Astrocyte of the spinal cord (primary cell): ENCODE results near the gene OSBPL8.

Experiments used
- DNase-seq: peaks from one replicate; pipeline ENCODE4 v3.0.0; 2011; ENCODE audit warnings: low read depth, low spot score
- H3K4me3 ChIP-seq: 2 replicates; pipeline ENCODE4 v1.5.1; 2011; ENCODE audit warnings: low read depth, mild to moderate bottlenecking, low read length, moderate library complexity
- CTCF ChIP-seq: IDR thresholded peaks from 2 replicates; pipeline ENCODE4 v1.5.1; 2012; ENCODE audit warnings: low read depth, mild to moderate bottlenecking, low read length, inconsistent platforms
- in situ Hi-C: cut with HindIII; loops from 2 replicates; pipeline ENCODE4 v1.10.0; 2017; ENCODE audit warnings: low sequenced_read_pairs

Gene OSBPL8

GRCh38 chr12:76307083-76307482, 252.5 kb downstream of the OSBPL8 start:
- H3K4me3 ChIP-seq: no peak overlapping the region
- in situ Hi-C loops: no loop called here
- no peak for TF ChIP-seq CTCF
- DNase-seq: no peak

GRCh38 chr12:76303989-76304460, 255.5 kb downstream of the OSBPL8 start:
- in situ Hi-C loops: no loop called here
- no peak for DNase-seq
- TF ChIP-seq CTCF: no peak
- no peak overlapping the region for H3K4me3 ChIP-seq

GRCh38 chr12:76303365-76303764, 256.2 kb downstream of the OSBPL8 start:
- in situ Hi-C loops: no loop called here
- DNase-seq: peak; percentile 27
- H3K4me3 ChIP-seq: no peak overlapping the region
- no peak for TF ChIP-seq CTCF
